K562 (cell line): ENCODE data around the gene GINS3. TPM values are rescaled to one million over a fixed set of nuclear protein-coding genes. Genes with fewer than 3 reads are reported as not detected.

Experiments used
- ARID4B ChIP-seq: sonication (generic); formaldehyde crosslinking; IDR thresholded peaks from 2 replicates; pipeline ENCODE4 v1.8.0; 2022; ENCODE audit warnings: mild to moderate bottlenecking, missing genetic modification reagents
- SMAD4 ChIP-seq: fragments of 250-450 bp; sonication (Bioruptor Pico); conservative IDR thresholded peaks from 2 replicates; pipeline ENCODE4 v1.8.0; 2021; ENCODE audit warnings: inconsistent platforms, mild to moderate bottlenecking, moderate library complexity
- TEAD2 ChIP-seq: fragments of 450-650 bp; IDR thresholded peaks from 2 replicates; pipeline ENCODE4 v1.6.1; 2016; ENCODE audit warnings: missing genetic modification characterization, control low read depth, missing compliant biosample characterization
- ZKSCAN8 ChIP-seq: fragments of 200-800 bp; sonication (Bioruptor generic); IDR thresholded peaks from 2 replicates; pipeline ENCODE4 v1.6.1; 2016; ENCODE audit warnings: missing genetic modification characterization, missing compliant biosample characterization
- ZMIZ1 ChIP-seq, 2 experiments: fragments of 150-350 bp in 1 of 2; IDR thresholded peaks; 2 replicates each; pipeline ENCODE4 v1.6.1; 2012 to 2016; ENCODE audit warnings: low read depth in 2 of 2, low read length in 2 of 2, mild to moderate bottlenecking in 1 of 2, moderate library complexity in 1 of 2
- polyA plus RNA-seq, 8 experiments: library from polyadenylated mRNA; depleted of rRNA in 4 of 8; stranded (reverse) in 5 of 8; unstranded in 3 of 8; fragments of >200 nt; fragmentation: Nextera tagmentation in 2 of 8; fragmentation: Illumina TruSeq in 1 of 8; extraction: Ambion mirVana in 2 of 8; extraction: Trizol in 1 of 8; gene quantifications; 2 replicates each; pipeline versions ENCODE4 v1.2.1 to v1.2.3, GENCODE V29; 2011 to 2014; ENCODE audit warnings: inconsistent platforms in 1 of 8, missing spikeins in 1 of 8
- total RNA-seq, 7 experiments: library from RNA; depleted of rRNA in 6 of 7; stranded (reverse); fragments of >200 nt in 6 of 7; fragmentation: Illumina TruSeq in 2 of 7; extraction: Trizol in 2 of 7; gene quantifications; 2 replicates each; pipeline versions ENCODE4 v1.2.1 to v1.2.3, GENCODE V29; 2011 to 2021; ENCODE audit warnings: low replicate concordance in 1 of 7
- TF ChIP-seq, protein P1 (sequence below): fragments of 250-450 bp; sonication (Bioruptor Pico); IDR thresholded peaks from 2 replicates; pipeline ENCODE4 v1.4.0; 2020

Gene GINS3
- total and polyA plus RNA-seq, 9 of the 15 experiments (the other 6 are each of a cell fraction or from before 2014, with no cell fraction given) = 17.8 to 31.9 (median 25.4) TPM

- TF ChIP-seq, protein P1, sequence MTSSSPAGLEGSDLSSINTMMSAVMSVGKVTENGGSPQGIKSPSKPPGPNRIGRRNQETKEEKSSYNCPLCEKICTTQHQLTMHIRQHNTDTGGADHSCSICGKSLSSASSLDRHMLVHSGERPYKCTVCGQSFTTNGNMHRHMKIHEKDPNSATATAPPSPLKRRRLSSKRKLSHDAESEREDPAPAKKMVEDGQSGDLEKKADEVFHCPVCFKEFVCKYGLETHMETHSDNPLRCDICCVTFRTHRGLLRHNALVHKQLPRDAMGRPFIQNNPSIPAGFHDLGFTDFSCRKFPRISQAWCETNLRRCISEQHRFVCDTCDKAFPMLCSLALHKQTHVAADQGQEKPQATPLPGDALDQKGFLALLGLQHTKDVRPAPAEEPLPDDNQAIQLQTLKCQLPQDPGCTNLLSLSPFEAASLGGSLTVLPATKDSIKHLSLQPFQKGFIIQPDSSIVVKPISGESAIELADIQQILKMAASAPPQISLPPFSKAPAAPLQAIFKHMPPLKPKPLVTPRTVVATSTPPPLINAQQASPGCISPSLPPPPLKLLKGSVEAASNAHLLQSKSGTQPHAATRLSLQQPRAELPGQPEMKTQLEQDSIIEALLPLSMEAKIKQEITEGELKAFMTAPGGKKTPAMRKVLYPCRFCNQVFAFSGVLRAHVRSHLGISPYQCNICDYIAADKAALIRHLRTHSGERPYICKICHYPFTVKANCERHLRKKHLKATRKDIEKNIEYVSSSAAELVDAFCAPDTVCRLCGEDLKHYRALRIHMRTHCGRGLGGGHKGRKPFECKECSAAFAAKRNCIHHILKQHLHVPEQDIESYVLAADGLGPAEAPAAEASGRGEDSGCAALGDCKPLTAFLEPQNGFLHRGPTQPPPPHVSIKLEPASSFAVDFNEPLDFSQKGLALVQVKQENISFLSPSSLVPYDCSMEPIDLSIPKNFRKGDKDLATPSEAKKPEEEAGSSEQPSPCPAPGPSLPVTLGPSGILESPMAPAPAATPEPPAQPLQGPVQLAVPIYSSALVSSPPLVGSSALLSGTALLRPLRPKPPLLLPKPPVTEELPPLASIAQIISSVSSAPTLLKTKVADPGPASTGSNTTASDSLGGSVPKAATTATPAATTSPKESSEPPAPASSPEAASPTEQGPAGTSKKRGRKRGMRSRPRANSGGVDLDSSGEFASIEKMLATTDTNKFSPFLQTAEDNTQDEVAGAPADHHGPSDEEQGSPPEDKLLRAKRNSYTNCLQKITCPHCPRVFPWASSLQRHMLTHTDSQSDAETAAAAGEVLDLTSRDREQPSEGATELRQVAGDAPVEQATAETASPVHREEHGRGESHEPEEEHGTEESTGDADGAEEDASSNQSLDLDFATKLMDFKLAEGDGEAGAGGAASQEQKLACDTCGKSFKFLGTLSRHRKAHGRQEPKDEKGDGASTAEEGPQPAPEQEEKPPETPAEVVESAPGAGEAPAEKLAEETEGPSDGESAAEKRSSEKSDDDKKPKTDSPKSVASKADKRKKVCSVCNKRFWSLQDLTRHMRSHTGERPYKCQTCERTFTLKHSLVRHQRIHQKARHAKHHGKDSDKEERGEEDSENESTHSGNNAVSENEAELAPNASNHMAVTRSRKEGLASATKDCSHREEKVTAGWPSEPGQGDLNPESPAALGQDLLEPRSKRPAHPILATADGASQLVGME (CRISPR knock-in tag) = peak; percentile 76; the same call in 1 of the 2 replicates
- TF ChIP-seq SMAD4 (CRISPR knock-in tag) = peak; percentile 92
- TF ChIP-seq ZKSCAN8 (CRISPR knock-in tag) = peak; percentile 87
- peak; percentile 85; the same call in 1 of the 2 replicates for TF ChIP-seq TEAD2 (tag)
- TF ChIP-seq ARID4B (CRISPR knock-in tag) = 0 out of 2 replicates have a peak, but pooled peaks have one; percentile 20
- no peak for TF ChIP-seq ZMIZ1 (IDR thresholded peaks at IDR 0.05; ENCODE audit: low read depth in 2 of 2, low read length in 2 of 2)
These were observed 41.3 kb downstream of the GINS3 start (continued) for GRCh38 chr16:58433569-58433951.
